Endothelial cell of umbilical vein (primary cell): ENCODE data around the gene P2RX4. TPM values are rescaled to one million over a fixed set of nuclear protein-coding genes. Genes with fewer than 3 reads are reported as not detected.

ENCODE experiments used
- BruUV-seq: library from RNA; stranded (reverse); fragments of 400-500 nt; replicated peaks from 2 replicates; lab custom pipeline; 2021; lab: Mats Ljungman, UMichigan
- CTCF ChIA-PET: fragments of 300-600, 350-600 bp; sonication (Branson Sonifier 250); formaldehyde crosslinking; loops from one replicate; lab custom pipeline; 2021; ENCODE audit warnings: antibody characterized with exemption, inconsistent platforms; lab: Charles Lee
- POLR2A ChIA-PET: fragments of 300-600, 350-600 bp; sonication (Branson Sonifier 250); formaldehyde crosslinking; loops from one replicate; lab custom pipeline; 2021; ENCODE audit warnings: antibody characterized with exemption, inconsistent platforms; lab: Charles Lee
- DNase-seq: peaks from one replicate; pipeline ENCODE4 v3.0.0-alpha.2; 2011; ENCODE audit warnings: low read depth, low spot score
- FAIRE-seq: peaks from 2 replicates; lab custom pipeline; 2011; peaks lifted over from hg19 to GRCh38; lab: Jason Lieb, UNC
- H2AFZ ChIP-seq: 2 replicates; pipeline ENCODE4 v1.6.0; 2012; ENCODE audit warnings: low read depth, low read length, control low read depth, inconsistent platforms
- H3K27ac ChIP-seq: 2 replicates; pipeline ENCODE4 v1.5.1; 2011; ENCODE audit warnings: low read depth, mild to moderate bottlenecking, control low read depth, low read length, moderate library complexity; ENCODE audit not compliant: insufficient read depth
- H3K27me3 ChIP-seq, 2 experiments: 2 replicates each; pipeline versions ENCODE4 v1.6.0 to v1.6.1; 2011; ENCODE audit warnings: low read length in 2 of 2, mixed read lengths in 1 of 2; ENCODE audit not compliant: control insufficient read depth in 2 of 2, insufficient read depth in 2 of 2
- H3K36me3 ChIP-seq, 2 experiments: 2 replicates in 1 of 2; 3 replicates in 1 of 2; pipeline ENCODE4 v1.5.1; 2011; ENCODE audit warnings: low read length in 2 of 2, mild to moderate bottlenecking in 1 of 2, moderate library complexity in 1 of 2; ENCODE audit not compliant: control insufficient read depth in 2 of 2, insufficient read depth in 2 of 2; ENCODE audit errors: extremely low read depth in 1 of 2
- H3K4me1 ChIP-seq: 3 replicates; pipeline ENCODE4 v1.5.1; 2011; ENCODE audit warnings: mild to moderate bottlenecking, low read length; ENCODE audit not compliant: control insufficient read depth, insufficient read depth; ENCODE audit errors: extremely low read depth
- H3K4me2 ChIP-seq: 2 replicates; pipeline ENCODE4 v1.6.1; 2011; ENCODE audit warnings: low read length, control low read depth, mixed read lengths; ENCODE audit not compliant: insufficient read depth
- H3K4me3 ChIP-seq, 3 experiments: fragments of 200-600 bp in 1 of 3; sonication (generic), shearing (Covaris generic) in 1 of 3; replicated peaks in 1 of 3; 2 replicates each; pipeline ENCODE4 v1.5.1; 2011 to 2016; ENCODE audit warnings: control low read depth in 3 of 3, low read length in 3 of 3, mild to moderate bottlenecking in 2 of 3, inconsistent platforms in 1 of 3, low read depth in 1 of 3, moderate library complexity in 1 of 3; ENCODE audit not compliant: insufficient read depth in 1 of 3
- H3K79me2 ChIP-seq: 2 replicates; pipeline ENCODE4 v1.6.0; 2012; ENCODE audit warnings: low read length, inconsistent platforms; ENCODE audit not compliant: control insufficient read depth, insufficient read depth
- H3K9ac ChIP-seq: replicated peaks from 2 replicates; pipeline ENCODE3; 2011; ENCODE audit warnings: low read length, control low read depth; ENCODE audit not compliant: insufficient read depth; ENCODE audit errors: extremely low read depth
- H3K9me1 ChIP-seq: replicated peaks from 3 replicates; pipeline ENCODE4 v1.6.0; 2011; ENCODE audit warnings: mild to moderate bottlenecking, low read length; ENCODE audit not compliant: control insufficient read depth, insufficient read depth; ENCODE audit errors: extremely low read depth
- H3K9me3 ChIP-seq: replicated peaks from 2 replicates; pipeline ENCODE4 v1.5.1; 2012; ENCODE audit warnings: low read length, inconsistent platforms; ENCODE audit not compliant: control insufficient read depth, insufficient read depth
- H4K20me1 ChIP-seq: replicated peaks from 2 replicates; pipeline ENCODE3; 2011; ENCODE audit warnings: mild to moderate bottlenecking, low read length; ENCODE audit not compliant: control insufficient read depth, insufficient read depth; ENCODE audit errors: extremely low read depth
- CTCF ChIP-seq, 2 donors: IDR thresholded peaks; 1 replicate in 1 of 2; 2 replicates in 1 of 2; pipeline ENCODE4 v1.5.1; 2011; ENCODE audit warnings: low read length in 2 of 2, mild to moderate bottlenecking in 2 of 2, moderate library complexity in 2 of 2, control low read depth in 1 of 2, inconsistent platforms in 1 of 2, low read depth in 1 of 2; ENCODE audit not compliant: insufficient read depth in 1 of 2; ENCODE audit errors: extremely low read depth in 1 of 2
- EZH2 ChIP-seq: IDR thresholded peaks from 2 replicates; pipeline ENCODE4 v1.6.1; 2012; ENCODE audit warnings: borderline replicate concordance, low read depth, mild to moderate bottlenecking, moderate library complexity, low read length, inconsistent platforms; ENCODE audit not compliant: severe bottlenecking
- FOS ChIP-seq: IDR thresholded peaks from 2 replicates; pipeline ENCODE4 v1.6.1; 2011; ENCODE audit warnings: mild to moderate bottlenecking, low read length, moderate library complexity, borderline replicate concordance; ENCODE audit not compliant: insufficient read depth
- JUN ChIP-seq: IDR thresholded peaks from 2 replicates; pipeline ENCODE4 v1.6.1; 2011; ENCODE audit warnings: borderline replicate concordance, low read depth; ENCODE audit not compliant: insufficient read length, insufficient read depth
- MAX ChIP-seq: IDR thresholded peaks from 2 replicates; pipeline ENCODE4 v1.6.1; 2011; ENCODE audit not compliant: insufficient read depth, insufficient read length
- MYC ChIP-seq: IDR thresholded peaks from one replicate; pipeline ENCODE4 v1.6.1; 2011; ENCODE audit warnings: mild to moderate bottlenecking, low read depth, low read length
- POLR2AphosphoS5 ChIP-seq: IDR thresholded peaks from 2 replicates; pipeline ENCODE4 v1.6.1; 2012; ENCODE audit warnings: low read depth, mild to moderate bottlenecking, control low read depth, low read length, moderate library complexity; ENCODE audit not compliant: insufficient read depth
- dilution Hi-C: fragments of 300-500 bp; cut with MboI; formaldehyde crosslinking; loops from one replicate; pipeline ENCODE4 v1.15.0; 2019; ENCODE audit warnings: low sequenced_read_pairs; ENCODE audit not compliant: extremely low pct_ligation_motif_present
- intact Hi-C: fragments of 100-400 bp; cut with micrococcal nuclease; formaldehyde crosslinking; loops from one replicate; pipeline ENCODE4 v1.10.0; 2022
- polyA plus RNA-seq, 4 experiments: library from polyadenylated mRNA; depleted of rRNA in 3 of 4; stranded (reverse) in 3 of 4; unstranded in 1 of 4; fragments of >200 nt; gene quantifications; 2 replicates each; pipeline versions ENCODE4 v1.2.1 to v1.2.3, GENCODE V29; 2011 to 2012; ENCODE audit warnings: missing spikeins in 1 of 4
- total RNA-seq: library from RNA; stranded (reverse); gene quantifications from 2 replicates; pipeline ENCODE4 v1.2.3, GENCODE V29; 2021

P2RX4 gene
- total and polyA plus RNA-seq, 2 donors (not counting 3 experiments of a cell fraction or from before 2014, with no cell fraction given) = 92.8 to 116 TPM

DNA sequence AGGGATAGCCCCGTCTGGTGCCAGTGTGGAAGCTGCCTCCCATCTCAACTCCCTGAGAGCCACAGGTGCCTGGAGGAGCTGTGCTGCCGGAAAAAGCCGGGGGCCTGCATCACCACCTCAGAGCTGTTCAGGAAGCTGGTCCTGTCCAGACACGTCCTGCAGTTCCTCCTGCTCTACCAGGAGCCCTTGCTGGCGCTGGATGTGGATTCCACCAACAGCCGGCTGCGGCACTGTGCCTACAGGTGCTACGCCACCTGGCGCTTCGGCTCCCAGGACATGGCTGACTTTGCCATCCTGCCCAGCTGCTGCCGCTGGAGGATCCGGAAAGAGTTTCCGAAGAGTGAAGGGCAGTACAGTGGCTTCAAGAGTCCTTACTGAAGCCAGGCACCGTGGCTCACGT, 25.5 kb upstream of the P2RX4 start:
- no peaks in the 10 kb centered on the region for H3K9me1 ChIP-seq
- FAIRE-seq (no peak), DNase-seq (no peak)
- H2AFZ ChIP-seq = no peak overlapping the region
- H3K4me1 ChIP-seq = peaks cover 21% of the 10 kb centered on the region
- H3K4me2 ChIP-seq = no peak overlapping the region
- no peak overlapping the region for H3K27ac ChIP-seq
- intact Hi-C loops = no loop called here
- H3K79me2 ChIP-seq = no peaks in the 10 kb centered on the region
- BruUV-seq = no TSS peak
- H3K9me3 ChIP-seq = no peaks in the 10 kb centered on the region
- H3K9ac ChIP-seq = no peak overlapping the region
- dilution Hi-C loops = no loop called here
- TF ChIP-seq POLR2AphosphoS5 = no peak
- TF ChIP-seq JUN = no peak
- no peak for TF ChIP-seq MAX
- TF ChIP-seq CTCF (IDR thresholded peaks at IDR 0.05; ENCODE audit: extremely low read depth in 1 of 2, insufficient read depth in 1 of 2, low read depth in 1 of 2, low read length in 2 of 2) = no peak
- TF ChIP-seq EZH2 = no peak
- TF ChIP-seq MYC = no peak
- no peak for TF ChIP-seq FOS
- no peak overlapping the region for H3K4me3 ChIP-seq
- H3K36me3 ChIP-seq = no peaks in the 10 kb centered on the region
- ChIA-PET CTCF (no interaction called here), POLR2A (no interaction called here)
- H3K27me3 ChIP-seq = no peaks in the 10 kb centered on the region
- no peaks in the 10 kb centered on the region for H4K20me1 ChIP-seq
